Stimulated activated CD4-positive, alpha-beta T cell treated with anti-CD3 and anti-CD28 coated beads, Interleukin-12 subunit alpha, Interleukin-12 subunit beta, amount 100 ng/mL, for 4 hours (primary cell): ENCODE measurements around the gene ITGB3BP.

Experiments
- DNase-seq: peaks from one replicate; pipeline ENCODE4 v3.0.0-alpha.2; 2020

ITGB3BP gene

GRCh38 chr1:63414691-63415365 is 108.2 kb downstream of the ITGB3BP start:
- no peak for DNase-seq

GRCh38 chr1:63413394-63413793 is 109.6 kb downstream of the ITGB3BP start:
- DNase-seq, result no peak

GRCh38 chr1:63411066-63411465 is 112.0 kb downstream of the ITGB3BP start:
- DNase-seq, result no peak

DNA sequence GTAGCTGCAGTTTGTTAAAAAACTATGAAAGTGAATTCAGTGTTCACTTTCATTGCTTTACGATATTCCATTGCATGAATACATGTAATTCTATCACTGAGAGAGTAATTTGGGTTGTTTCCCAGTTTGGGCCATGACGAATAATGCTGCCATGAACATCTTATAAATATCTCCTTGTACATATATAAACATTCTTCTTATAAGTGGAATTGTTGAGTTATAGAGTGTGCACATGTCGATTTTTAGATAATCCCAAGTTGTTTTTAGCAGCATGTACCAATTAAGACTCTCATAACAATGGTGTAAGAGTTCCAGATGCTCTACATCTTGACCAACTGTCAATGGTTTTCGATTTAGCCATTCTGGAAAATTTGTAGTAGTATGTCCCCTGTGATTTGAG is 114.7 kb downstream of the ITGB3BP start:
- DNase-seq, result no peak

DNA sequence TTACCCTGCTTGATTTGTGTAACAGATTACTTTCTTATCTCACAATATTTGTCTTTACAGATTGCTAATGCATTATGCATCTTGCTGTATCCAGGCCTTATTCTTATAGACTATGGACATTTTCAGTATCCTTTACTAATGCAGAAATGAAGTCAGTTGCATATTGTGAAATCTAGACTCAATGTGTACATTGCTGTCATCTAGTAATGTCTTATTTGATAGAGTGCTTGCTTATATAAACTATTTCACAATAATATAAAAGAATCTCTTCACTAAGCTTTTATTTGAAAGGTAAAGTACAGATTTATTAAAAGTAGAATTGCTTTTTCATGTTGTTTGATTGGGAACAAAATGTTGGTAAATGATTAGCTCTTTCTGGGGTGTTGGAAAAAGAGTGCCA is 116.0 kb downstream of the ITGB3BP start:
- no peak for DNase-seq

- no peak for DNase-seq
Measured at GRCh38 chr1:63405987-63406386, 117.0 kb downstream of the ITGB3BP start.

GRCh38 chr1:63405021-63405420 is 118.0 kb downstream of the ITGB3BP start:
- DNase-seq, result no peak

- DNase-seq, result no peak
Measured at GRCh38 chr1:63403386-63403785, 119.6 kb downstream of the ITGB3BP start.

DNA sequence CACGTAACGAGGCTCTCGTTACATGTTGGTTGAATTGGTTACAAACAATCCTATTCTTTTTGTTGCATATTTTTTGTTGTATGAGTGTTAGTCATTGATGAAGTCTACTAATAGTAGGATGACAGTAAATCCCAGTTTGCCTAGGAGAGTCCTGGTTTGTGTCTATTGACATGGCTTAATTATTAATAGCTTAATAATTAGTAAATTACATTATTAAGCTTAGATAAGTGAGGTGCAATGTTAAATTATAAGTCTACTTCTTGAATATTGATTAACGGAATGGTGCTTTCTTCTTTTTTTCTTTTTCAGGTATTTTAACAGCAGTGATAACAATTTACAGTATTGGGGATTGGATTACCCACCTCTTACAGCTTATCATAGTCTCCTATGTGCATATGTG is 121.1 kb downstream of the ITGB3BP start:
- DNase-seq, result no peak
